GM19324 (cell line): ENCODE data around the gene ATP11A.

Experiments
- ATAC-seq: cut with Tn5 transposase; IDR thresholded peaks from one replicate; pipeline ENCODE4 v1.9.1; 2021; ENCODE audit warnings: mild to moderate bottlenecking, moderate library complexity; ENCODE audit not compliant: unreplicated experiment, low FRiP score

Gene ATP11A

DNA sequence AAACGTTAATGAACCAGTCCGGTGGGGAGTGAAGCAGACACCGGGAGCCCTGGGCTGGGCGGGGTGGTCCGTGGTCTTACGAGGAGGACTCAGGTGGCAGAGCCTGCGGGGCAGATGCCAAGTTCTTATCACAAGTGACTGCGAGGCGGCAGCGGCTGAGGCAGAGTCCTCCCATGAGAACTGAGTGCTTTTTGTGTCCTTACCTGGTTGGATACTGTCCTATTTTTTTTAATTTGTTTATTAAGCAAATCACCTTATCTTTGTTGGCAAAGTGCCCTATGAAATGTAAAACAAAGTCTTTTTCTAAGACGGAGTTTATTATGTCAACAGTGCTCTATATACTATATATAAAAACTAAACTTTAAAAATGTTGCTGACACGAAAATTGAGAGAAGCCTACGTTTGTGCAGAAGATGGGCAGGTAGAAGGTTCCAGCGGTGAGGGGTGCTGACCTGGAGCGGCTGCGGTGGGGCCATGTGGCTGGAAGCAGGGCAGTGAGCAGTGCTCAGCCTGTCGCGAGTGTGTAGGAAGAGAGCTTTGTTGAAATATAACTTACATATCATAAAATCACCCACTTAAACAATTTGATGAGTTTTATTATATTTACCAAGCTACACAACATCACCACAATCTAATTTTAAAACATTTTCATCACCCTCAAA is 82.2 kb downstream of the ATP11A start:
- no peak for ATAC-seq

- no peak for ATAC-seq
These were observed 82.7 kb downstream of the ATP11A start for GRCh38 chr13:112772539-112772909.

GRCh38 chr13:112772929-112773328 is 83.1 kb downstream of the ATP11A start:
- ATAC-seq: no peak

- ATAC-seq: no peak
These were observed 84.0 kb downstream of the ATP11A start for GRCh38 chr13:112773601-112774447.

GRCh38 chr13:112774448-112774792 is 84.6 kb downstream of the ATP11A start:
- ATAC-seq: no peak

GRCh38 chr13:112774829-112775565 is 85.2 kb downstream of the ATP11A start:
- no peak for ATAC-seq

GRCh38 chr13:112775791-112776279 is 86.0 kb downstream of the ATP11A start:
- ATAC-seq: no peak

DNA sequence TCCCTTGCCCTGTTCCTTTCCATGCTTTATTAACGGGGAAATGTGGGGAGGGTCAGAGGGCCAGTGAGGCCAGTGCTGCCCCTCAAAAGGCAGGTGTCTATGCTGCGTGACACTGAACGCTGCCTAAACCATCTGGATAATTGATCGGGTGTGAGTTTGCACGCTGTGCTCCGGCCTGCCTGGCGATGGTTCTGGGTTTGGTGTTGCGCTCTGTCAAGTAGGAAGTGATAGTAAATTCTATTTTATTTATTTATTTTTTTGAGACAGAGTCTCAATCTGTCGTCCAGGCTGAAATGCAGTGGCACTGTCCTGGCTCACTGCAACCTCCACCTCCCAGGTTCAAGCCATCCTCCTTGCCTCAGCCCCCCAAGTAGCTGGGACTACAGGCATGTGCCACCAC is 86.5 kb downstream of the ATP11A start:
- ATAC-seq: no peak

DNA sequence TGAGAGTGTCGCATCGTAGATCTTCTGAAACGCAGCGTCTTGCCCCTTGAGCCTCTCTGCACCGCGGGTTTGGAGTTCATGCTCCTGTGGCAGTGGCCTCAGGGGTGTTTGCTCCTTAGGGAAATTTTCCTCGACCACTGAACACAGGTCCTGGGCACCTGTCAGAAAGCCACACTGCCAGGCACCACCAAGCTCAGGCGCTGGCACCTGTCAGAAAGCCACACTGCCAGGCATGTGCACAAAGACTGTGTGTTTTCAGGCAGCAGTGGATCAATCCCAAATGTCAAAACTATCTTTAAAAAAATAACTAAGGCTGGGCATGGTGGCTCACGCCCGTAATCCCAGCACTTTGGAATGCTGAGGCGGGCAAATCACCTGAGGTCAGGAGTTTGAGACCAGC is 87.1 kb downstream of the ATP11A start:
- no peak for ATAC-seq

- no peak for ATAC-seq
These were observed 88.0 kb downstream of the ATP11A start for GRCh38 chr13:112777637-112778406.

GRCh38 chr13:112779856-112780604 is 90.2 kb downstream of the ATP11A start:
- no peak for ATAC-seq

DNA sequence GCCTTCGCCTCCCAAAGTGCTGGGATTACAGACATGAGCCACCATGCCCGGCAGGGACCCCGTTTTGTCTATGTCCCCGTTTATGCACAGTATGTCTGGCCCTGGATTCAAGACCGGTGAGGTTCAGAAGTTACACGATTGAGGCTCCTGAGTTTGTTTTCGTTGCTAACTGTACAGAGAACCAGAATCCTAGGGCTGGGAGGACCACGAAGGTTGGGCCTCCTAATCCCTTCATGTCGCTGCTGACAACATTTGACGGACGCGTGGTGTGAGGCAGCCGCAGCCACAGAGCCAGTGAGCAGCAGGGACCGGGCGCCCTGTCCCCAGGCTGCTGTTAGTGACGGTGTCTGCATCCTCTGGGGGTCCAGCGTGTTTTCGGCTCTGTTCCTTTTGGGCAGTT is 91.4 kb downstream of the ATP11A start:
- ATAC-seq: no peak

- ATAC-seq: no peak
These were observed 92.1 kb downstream of the ATP11A start for GRCh38 chr13:112781881-112782361.

GRCh38 chr13:112782429-112783010 is 92.7 kb downstream of the ATP11A start:
- no peak for ATAC-seq

DNA sequence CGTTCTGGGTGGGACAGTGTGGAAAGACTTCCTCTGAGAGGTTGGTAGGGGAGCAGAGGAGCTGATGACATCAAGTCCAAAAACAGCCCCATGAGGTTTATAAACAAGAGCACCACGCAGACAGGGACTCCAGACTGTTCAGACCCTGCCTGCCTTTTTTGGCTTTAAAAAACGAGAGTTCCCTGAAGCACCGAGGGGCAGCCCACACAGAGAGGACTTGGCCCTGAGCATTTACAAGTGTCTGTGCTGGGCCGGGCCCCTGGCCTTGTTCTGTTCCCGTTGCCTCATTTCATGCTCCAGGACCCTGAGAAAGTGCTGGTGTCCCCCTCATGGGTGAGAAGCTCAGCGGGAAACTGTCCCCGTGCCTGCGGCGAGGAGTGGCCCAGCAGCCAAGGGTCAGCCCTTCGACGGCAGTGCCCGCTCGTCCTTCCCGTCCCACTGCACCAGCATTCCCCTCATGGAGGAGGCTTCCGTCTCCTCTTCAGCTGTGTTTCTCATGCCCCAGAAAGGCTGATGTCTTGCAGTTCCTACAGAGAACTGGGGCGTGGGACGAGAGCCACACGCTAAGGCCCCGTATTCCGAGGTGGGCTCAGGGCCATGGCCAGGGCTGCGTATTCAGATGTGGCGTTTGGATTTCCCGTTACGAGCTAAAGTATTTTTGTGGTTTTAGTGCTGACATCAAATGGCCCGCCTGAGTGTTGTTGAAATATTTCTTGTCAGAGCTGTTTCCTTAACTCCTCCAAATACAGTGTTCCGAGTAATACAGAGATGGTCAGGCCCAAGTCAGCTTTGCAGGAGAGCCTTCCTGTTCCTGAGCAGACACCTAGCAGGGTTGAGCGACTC is 93.5 kb downstream of the ATP11A start:
- ATAC-seq: no peak

GRCh38 chr13:112783978-112784371 is 94.1 kb downstream of the ATP11A start:
- no peak for ATAC-seq

- ATAC-seq: no peak
These were observed 95.1 kb downstream of the ATP11A start for GRCh38 chr13:112784811-112785482.

DNA sequence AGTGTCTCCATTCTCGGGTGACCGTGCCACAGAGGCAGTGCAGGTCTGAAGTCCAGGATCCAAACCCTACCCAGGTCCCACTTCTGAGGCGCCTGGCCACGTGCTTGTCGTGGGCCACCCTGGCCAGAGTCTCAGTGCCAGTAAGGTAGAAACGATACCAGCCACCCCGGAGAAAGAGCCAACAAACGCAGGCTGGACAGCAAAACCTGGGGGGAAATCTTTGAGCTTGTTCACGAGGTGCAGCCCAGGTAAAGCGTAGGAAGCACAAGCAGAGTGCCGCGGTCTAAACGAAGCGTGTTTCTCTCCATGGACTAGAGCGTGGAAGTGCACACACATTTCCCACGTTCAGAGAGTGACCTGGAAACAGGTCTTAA is 95.6 kb downstream of the ATP11A start:
- ATAC-seq: no peak
